Pulmonary artery endothelial cell (primary cell): ENCODE measurements around the gene TIAM2. TPM values are rescaled to one million over a fixed set of nuclear protein-coding genes. Genes with fewer than 3 reads are reported as not detected.

Experiments
- DNase-seq: peaks from one replicate; pipeline ENCODE4 v3.0.0-alpha.2; 2011; ENCODE audit warnings: low read depth, low spot score
- total RNA-seq: library from RNA; depleted of rRNA; stranded (reverse); fragments of >200 nt; gene quantifications from 2 replicates; pipeline ENCODE4 v1.2.3, GENCODE V29; 2014

TIAM2 gene
- total RNA-seq, 1 donor from 2014 or later: 10.9 TPM

- DNase-seq: no peak
Observed at GRCh38 chr6:155276638-155277037, 281.5 kb downstream of the TIAM2 start.

GRCh38 chr6:155278319-155279049 lies 283.4 kb downstream of the TIAM2 start:
- DNase-seq: no peak

GRCh38 chr6:155284775-155285174 lies 289.7 kb downstream of the TIAM2 start:
- no peak for DNase-seq

- DNase-seq: no peak
Observed at GRCh38 chr6:155287762-155288161, 292.6 kb downstream of the TIAM2 start.

- no peak for DNase-seq
Observed at GRCh38 chr6:155290491-155290890, 295.4 kb downstream of the TIAM2 start.

- DNase-seq: no peak
Observed at GRCh38 chr6:155291291-155291690, 296.2 kb downstream of the TIAM2 start.

- DNase-seq: no peak
Observed at GRCh38 chr6:155292711-155293110, 297.6 kb downstream of the TIAM2 start.

GRCh38 chr6:155297669-155298068 lies 302.6 kb downstream of the TIAM2 start:
- no peak for DNase-seq

GRCh38 chr6:155301867-155302266 lies 306.8 kb downstream of the TIAM2 start:
- no peak for DNase-seq

GRCh38 chr6:155303361-155303870 lies 308.3 kb downstream of the TIAM2 start:
- no peak for DNase-seq

GRCh38 chr6:155306958-155307357 lies 311.8 kb downstream of the TIAM2 start:
- no peak for DNase-seq
